ENCODE measurements around the gene LARGE1.

DNA sequence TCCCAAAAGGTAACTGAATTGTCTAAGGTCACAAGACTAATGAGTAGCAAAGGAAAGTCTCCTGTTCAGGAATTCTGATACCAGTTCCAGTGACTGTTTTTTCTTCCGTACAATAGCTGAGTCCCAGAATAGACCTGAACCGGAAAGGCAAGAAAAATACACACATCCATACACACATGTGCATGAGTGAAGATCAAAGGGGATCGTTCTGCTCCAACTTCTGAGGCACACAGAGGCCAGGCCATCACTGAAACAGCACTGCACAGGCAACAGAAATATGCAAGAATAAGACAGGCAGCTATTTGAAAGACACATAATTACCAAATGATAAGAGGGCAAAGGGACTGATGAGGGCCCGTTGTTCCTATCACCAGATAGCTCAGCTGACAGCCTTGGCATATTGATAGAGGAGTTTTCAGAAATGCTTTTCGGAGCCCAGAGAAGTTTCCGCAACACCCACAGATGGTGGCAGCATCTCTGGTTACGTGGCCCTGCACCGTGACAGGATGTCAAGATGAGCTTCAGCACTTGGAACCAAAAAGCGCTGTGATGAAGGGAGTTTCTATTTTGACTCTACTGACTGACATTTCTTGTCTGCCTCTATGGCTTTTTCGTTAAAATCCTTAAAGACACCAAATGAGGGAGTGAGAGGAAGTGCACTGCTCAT, 280.6 kb downstream of the LARGE1 start:
- no peak for TF ChIP-seq POLR2A (IDR thresholded peaks at IDR 0.05)
- TF ChIP-seq, protein P1, sequence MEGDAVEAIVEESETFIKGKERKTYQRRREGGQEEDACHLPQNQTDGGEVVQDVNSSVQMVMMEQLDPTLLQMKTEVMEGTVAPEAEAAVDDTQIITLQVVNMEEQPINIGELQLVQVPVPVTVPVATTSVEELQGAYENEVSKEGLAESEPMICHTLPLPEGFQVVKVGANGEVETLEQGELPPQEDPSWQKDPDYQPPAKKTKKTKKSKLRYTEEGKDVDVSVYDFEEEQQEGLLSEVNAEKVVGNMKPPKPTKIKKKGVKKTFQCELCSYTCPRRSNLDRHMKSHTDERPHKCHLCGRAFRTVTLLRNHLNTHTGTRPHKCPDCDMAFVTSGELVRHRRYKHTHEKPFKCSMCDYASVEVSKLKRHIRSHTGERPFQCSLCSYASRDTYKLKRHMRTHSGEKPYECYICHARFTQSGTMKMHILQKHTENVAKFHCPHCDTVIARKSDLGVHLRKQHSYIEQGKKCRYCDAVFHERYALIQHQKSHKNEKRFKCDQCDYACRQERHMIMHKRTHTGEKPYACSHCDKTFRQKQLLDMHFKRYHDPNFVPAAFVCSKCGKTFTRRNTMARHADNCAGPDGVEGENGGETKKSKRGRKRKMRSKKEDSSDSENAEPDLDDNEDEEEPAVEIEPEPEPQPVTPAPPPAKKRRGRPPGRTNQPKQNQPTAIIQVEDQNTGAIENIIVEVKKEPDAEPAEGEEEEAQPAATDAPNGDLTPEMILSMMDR (IDR thresholded peaks at IDR 0.05), result no peak

Data from body of pancreas (tissue), 4 donors.